OCI-LY7 (cell line): Measurements from ENCODE around the gene RSPH3.

Experiments
- EZH2phosphoT487 ChIP-seq: fragments of 200-600 bp; sonication (generic); IDR thresholded peaks from 2 replicates; pipeline ENCODE4 v1.6.1; 2018; ENCODE audit warnings: low read depth, borderline replicate concordance, mild to moderate bottlenecking, mixed run types, antibody characterized with exemption, low read length, moderate library complexity, mixed read lengths
- TF ChIP-seq, protein P1 (sequence below): fragments of 200-600 bp; sonication (generic); conservative IDR thresholded peaks from 2 replicates; pipeline ENCODE4 v1.5.1; 2014; ENCODE audit warnings: mild to moderate bottlenecking, antibody characterized with exemption, low read length, moderate library complexity, mixed read lengths

- TF ChIP-seq, protein P1, sequence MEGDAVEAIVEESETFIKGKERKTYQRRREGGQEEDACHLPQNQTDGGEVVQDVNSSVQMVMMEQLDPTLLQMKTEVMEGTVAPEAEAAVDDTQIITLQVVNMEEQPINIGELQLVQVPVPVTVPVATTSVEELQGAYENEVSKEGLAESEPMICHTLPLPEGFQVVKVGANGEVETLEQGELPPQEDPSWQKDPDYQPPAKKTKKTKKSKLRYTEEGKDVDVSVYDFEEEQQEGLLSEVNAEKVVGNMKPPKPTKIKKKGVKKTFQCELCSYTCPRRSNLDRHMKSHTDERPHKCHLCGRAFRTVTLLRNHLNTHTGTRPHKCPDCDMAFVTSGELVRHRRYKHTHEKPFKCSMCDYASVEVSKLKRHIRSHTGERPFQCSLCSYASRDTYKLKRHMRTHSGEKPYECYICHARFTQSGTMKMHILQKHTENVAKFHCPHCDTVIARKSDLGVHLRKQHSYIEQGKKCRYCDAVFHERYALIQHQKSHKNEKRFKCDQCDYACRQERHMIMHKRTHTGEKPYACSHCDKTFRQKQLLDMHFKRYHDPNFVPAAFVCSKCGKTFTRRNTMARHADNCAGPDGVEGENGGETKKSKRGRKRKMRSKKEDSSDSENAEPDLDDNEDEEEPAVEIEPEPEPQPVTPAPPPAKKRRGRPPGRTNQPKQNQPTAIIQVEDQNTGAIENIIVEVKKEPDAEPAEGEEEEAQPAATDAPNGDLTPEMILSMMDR, result peak; percentile 59
- no peak for TF ChIP-seq EZH2phosphoT487
Measured at GRCh38 chr6:158991017-158991723, 8.8 kb downstream of the RSPH3 start.
